WTC11 (cell line): ENCODE data around the gene SLC8A1. TPM values are rescaled to one million over a fixed set of nuclear protein-coding genes. Genes with fewer than 3 reads are reported as not detected.

Experiments used
- ATAC-seq: fragments of 200-7000 bp; cut with Tn5 transposase; 2 replicates; pipeline ENCODE4 v1.10.0; 2021; ENCODE audit warnings: mild to moderate bottlenecking, moderate library complexity
- CTCF ChIA-PET: fragments of 300-600 bp; sonication (Branson Sonifier 250); formaldehyde crosslinking; loops from one replicate; lab custom pipeline; 2021; ENCODE audit warnings: antibody characterized with exemption; lab: Charles Lee
- POLR2A ChIA-PET: fragments of 350-600 bp; sonication (Branson Sonifier 250); formaldehyde crosslinking; loops from one replicate; lab custom pipeline; 2021; ENCODE audit warnings: antibody characterized with exemption; lab: Charles Lee
- DNase-seq: peaks from one replicate; pipeline ENCODE4 v3.0.0; 2021; ENCODE audit warnings: low spot score
- H3K27ac Mint-ChIP-seq: 2 replicates; pipeline ENCODE4 v1.8.0; 2021; ENCODE audit warnings: mixed read lengths
- H3K27me3 Mint-ChIP-seq: 2 replicates; pipeline ENCODE4 v1.8.0; 2021; ENCODE audit warnings: low read depth, mild to moderate bottlenecking, moderate library complexity, mixed read lengths
- H3K36me3 Mint-ChIP-seq: 2 replicates; pipeline ENCODE4 v1.8.0; 2021; ENCODE audit warnings: mixed read lengths
- H3K4me1 Mint-ChIP-seq: 2 replicates; pipeline ENCODE4 v1.8.0; 2022; ENCODE audit warnings: mixed read lengths
- H3K4me3 Mint-ChIP-seq: 2 replicates; pipeline ENCODE4 v1.8.0; 2021; ENCODE audit warnings: mild to moderate bottlenecking, moderate library complexity, mixed read lengths
- H3K9me3 Mint-ChIP-seq: 2 replicates; pipeline ENCODE4 v1.8.0; 2021; ENCODE audit warnings: mixed read lengths
- AR ChIP-seq: fragments of 250-450 bp; sonication (Bioruptor Pico); IDR thresholded peaks from 2 replicates; pipeline ENCODE4 v1.9.0; 2021; ENCODE audit warnings: mild to moderate bottlenecking
- ATF1 ChIP-seq: sonication (generic); formaldehyde crosslinking; IDR thresholded peaks from 2 replicates; pipeline ENCODE4 v1.8.1; 2023; ENCODE audit warnings: mild to moderate bottlenecking, moderate library complexity, missing genetic modification reagents
- ATF2 ChIP-seq: sonication (generic); formaldehyde crosslinking; IDR thresholded peaks from 2 replicates; pipeline ENCODE4 v1.8.1; 2022; ENCODE audit warnings: low read depth, missing genetic modification reagents, borderline replicate concordance
- CREB1 ChIP-seq: sonication (generic); formaldehyde crosslinking; IDR thresholded peaks from 2 replicates; pipeline ENCODE4 v1.8.0; 2023; ENCODE audit warnings: mild to moderate bottlenecking, missing genetic modification reagents
- IRF1 ChIP-seq: sonication (generic); formaldehyde crosslinking; IDR thresholded peaks from 2 replicates; pipeline ENCODE4 v1.8.0; 2023; ENCODE audit warnings: missing genetic modification reagents
- NFATC4 ChIP-seq: fragments of 250-450 bp; sonication (Bioruptor Pico); IDR thresholded peaks from 2 replicates; pipeline ENCODE4 v1.9.0; 2021; ENCODE audit warnings: mild to moderate bottlenecking
- NFYB ChIP-seq: sonication (generic); formaldehyde crosslinking; conservative IDR thresholded peaks from 2 replicates; pipeline ENCODE4 v1.8.0; 2022; ENCODE audit warnings: low read depth, missing genetic modification reagents
- NR3C1 ChIP-seq: sonication (generic); formaldehyde crosslinking; conservative IDR thresholded peaks from 2 replicates; pipeline ENCODE4 v1.8.1; 2023; ENCODE audit warnings: low read depth, mild to moderate bottlenecking, missing genetic modification reagents
- RELA ChIP-seq: sonication (generic); formaldehyde crosslinking; IDR thresholded peaks from 2 replicates; pipeline ENCODE4 v1.8.1; 2022; ENCODE audit warnings: missing genetic modification reagents, mild to moderate bottlenecking, borderline replicate concordance
- SMAD4 ChIP-seq: sonication (generic); formaldehyde crosslinking; IDR thresholded peaks from 2 replicates; pipeline ENCODE4 v1.8.0; 2022; ENCODE audit warnings: mild to moderate bottlenecking, missing genetic modification reagents
- ZNF317 ChIP-seq: sonication (generic); formaldehyde crosslinking; IDR thresholded peaks from 2 replicates; pipeline ENCODE4 v1.8.1; 2023; ENCODE audit warnings: low read depth, mild to moderate bottlenecking, moderate library complexity, missing genetic modification reagents, borderline replicate concordance
- total RNA-seq: library from RNA; stranded (reverse); gene quantifications from 3 replicates; pipeline ENCODE4 v1.2.3, GENCODE V29; 2021
- TF ChIP-seq, protein P1 (sequence below): fragments of 250-450 bp; sonication (Bioruptor Pico); conservative IDR thresholded peaks from 2 replicates; pipeline ENCODE4 v1.9.0; 2021; ENCODE audit warnings: mild to moderate bottlenecking
- TF ChIP-seq, protein P2 (sequence below): fragments of 250-450 bp; sonication (Bioruptor Pico); IDR thresholded peaks from 2 replicates; pipeline ENCODE4 v1.8.0; 2021; ENCODE audit warnings: mild to moderate bottlenecking
- TF ChIP-seq, protein P3 (sequence below): sonication (generic); formaldehyde crosslinking; IDR thresholded peaks from 2 replicates; pipeline ENCODE4 v1.8.1; 2022; ENCODE audit warnings: mild to moderate bottlenecking, missing genetic modification reagents, moderate library complexity, borderline replicate concordance

Gene SLC8A1
- total RNA-seq, 1 experiment from 2014 or later, result 2.6 TPM

DNA sequence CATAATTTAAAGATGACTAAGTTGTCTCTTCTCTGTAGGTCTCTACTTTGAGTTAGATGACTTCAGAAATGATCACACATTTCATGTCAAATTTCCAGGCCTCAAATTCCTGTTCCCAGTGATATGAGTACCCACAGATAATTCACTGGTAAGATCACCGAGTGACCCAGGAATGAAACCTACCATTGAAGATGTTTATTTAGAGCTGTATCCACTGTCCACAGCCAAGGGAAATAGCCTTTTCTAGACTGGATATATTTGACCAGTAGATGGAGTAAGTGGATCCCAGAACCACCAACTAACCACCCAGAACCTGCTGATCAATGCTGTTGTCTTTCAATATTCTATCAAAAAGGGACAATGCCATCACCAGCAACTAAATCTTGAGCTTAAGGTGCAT is 238.8 kb downstream of the SLC8A1 start:
- ChIA-PET POLR2A (no interaction called here), CTCF (interaction anchor here (0.6 to 1.6 kb wide), 6 partner anchors 32 to 342 kb away, joined by 3 to 7 read pairs (median 5); no protein-coding TSS in a partner anchor)
- Mint-ChIP-seq H3K4me1 (peaks cover 50% of the 10 kb centered on the region), H3K4me3 (no peak overlapping the region), H3K27me3 (no peaks in the 10 kb centered on the region), H3K36me3 (peaks cover 16% of the 10 kb centered on the region), H3K9me3 (peaks cover 16% of the 10 kb centered on the region)
- ATAC-seq (peak; percentile 73), DNase-seq (no peak)
- no peak for TF ChIP-seq RELA (CRISPR knock-in tag)
- TF ChIP-seq, all 79 proteins: peak for 0
- H3K27ac Mint-ChIP-seq, result no peak overlapping the region

DNA sequence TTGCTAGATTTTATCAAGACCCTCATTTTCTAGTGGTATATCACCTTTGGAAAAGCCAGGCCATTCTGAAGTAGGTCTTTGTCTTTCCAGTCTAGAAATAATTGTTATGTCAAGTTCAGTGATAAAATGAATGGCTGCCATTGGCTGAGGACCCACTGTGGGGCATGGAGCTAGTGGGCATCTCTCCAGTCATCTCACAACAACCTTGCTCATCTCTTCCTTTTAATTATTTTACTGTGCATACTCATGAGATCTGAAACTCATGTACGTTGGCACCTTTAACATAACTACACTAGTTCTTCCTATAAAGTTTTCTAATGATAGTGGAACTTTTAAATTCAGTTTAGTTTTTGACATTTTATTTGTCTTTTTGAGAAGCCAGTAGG is 240.9 kb downstream of the SLC8A1 start:
- ChIA-PET POLR2A (no interaction called here), CTCF (interaction anchor here (2.1 kb wide), 1 partner anchor 34 kb away, joined by 6 read pairs; no protein-coding TSS in a partner anchor)
- TF ChIP-seq IRF1 (CRISPR knock-in tag), result no peak
- no peak for TF ChIP-seq SMAD4 (CRISPR knock-in tag)
- no peak for TF ChIP-seq ZNF317 (CRISPR knock-in tag)
- no peak for TF ChIP-seq NFYB (CRISPR knock-in tag)
- no peak for TF ChIP-seq ATF2 (CRISPR knock-in tag)
- TF ChIP-seq, protein P1, sequence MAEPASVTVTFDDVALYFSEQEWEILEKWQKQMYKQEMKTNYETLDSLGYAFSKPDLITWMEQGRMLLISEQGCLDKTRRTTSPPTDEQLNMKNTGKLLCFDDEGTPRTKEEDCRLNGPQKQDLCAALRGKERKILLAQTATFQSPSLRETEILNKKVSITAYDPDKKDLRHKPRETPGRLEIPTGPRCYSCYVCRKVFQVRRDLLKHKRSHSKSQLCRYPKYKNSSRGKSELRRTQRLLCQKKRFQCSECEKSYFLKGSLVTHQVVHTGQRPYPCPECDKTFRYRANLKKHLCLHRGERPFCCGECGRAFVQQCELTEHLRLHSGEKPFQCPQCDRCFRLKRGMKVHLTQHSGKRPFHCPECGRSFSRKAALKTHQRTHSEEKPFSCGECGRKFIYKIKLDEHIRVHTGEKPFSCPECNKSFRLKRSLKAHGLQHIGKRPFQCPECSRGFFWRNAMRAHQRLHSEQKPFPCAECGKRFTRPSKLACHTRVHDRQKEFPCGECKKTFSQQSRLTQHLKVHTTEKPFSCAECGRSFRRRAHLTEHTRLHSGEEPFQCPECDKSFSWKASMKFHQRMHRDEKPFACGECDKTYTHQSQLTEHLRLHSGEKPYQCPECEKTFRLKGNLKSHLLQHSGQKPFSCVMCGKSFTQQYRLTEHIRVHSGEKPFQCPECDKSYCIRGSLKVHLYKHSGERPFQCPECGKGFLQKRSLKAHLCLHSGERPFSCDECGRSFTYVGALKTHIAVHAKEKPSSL (CRISPR knock-in tag), result no peak
- TF ChIP-seq AR (CRISPR knock-in tag), result no peak
- TF ChIP-seq CREB1, result no peak
- TF ChIP-seq ATF1 (CRISPR knock-in tag), result no peak
- TF ChIP-seq NFATC4 (CRISPR knock-in tag), result no peak
- TF ChIP-seq, protein P2, sequence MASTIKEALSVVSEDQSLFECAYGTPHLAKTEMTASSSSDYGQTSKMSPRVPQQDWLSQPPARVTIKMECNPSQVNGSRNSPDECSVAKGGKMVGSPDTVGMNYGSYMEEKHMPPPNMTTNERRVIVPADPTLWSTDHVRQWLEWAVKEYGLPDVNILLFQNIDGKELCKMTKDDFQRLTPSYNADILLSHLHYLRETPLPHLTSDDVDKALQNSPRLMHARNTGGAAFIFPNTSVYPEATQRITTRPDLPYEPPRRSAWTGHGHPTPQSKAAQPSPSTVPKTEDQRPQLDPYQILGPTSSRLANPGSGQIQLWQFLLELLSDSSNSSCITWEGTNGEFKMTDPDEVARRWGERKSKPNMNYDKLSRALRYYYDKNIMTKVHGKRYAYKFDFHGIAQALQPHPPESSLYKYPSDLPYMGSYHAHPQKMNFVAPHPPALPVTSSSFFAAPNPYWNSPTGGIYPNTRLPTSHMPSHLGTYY (CRISPR knock-in tag), result no peak
- TF ChIP-seq NR3C1, result no peak
- TF ChIP-seq, protein P3, sequence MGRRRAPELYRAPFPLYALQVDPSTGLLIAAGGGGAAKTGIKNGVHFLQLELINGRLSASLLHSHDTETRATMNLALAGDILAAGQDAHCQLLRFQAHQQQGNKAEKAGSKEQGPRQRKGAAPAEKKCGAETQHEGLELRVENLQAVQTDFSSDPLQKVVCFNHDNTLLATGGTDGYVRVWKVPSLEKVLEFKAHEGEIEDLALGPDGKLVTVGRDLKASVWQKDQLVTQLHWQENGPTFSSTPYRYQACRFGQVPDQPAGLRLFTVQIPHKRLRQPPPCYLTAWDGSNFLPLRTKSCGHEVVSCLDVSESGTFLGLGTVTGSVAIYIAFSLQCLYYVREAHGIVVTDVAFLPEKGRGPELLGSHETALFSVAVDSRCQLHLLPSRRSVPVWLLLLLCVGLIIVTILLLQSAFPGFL, result no peak
- Mint-ChIP-seq H3K4me3 (no peak overlapping the region; the same call in 1 of the 2 replicates), H3K27ac (peak overlapping the region; percentile 77; the same call in 1 of the 2 replicates), H3K36me3 (no peaks in the 10 kb centered on the region), H3K4me1 (peaks cover 47% of the 10 kb centered on the region), H3K27me3 (no peaks in the 10 kb centered on the region), H3K9me3 (no peaks in the 10 kb centered on the region)
- DNase-seq (no peak), ATAC-seq (no peak)
